Duodenal mucosa (tissue), 2 donors: ENCODE data around the gene MGAT3.

Source experiments
- H3K27ac ChIP-seq: one replicate; pipeline ENCODE4 v1.7.0; 2013; ENCODE audit warnings: low read depth, low read length
- H3K27me3 ChIP-seq, 2 donors: one replicate each; pipeline ENCODE4 v1.7.0; 2013; ENCODE audit warnings: low read length in 2 of 2, control low read depth in 1 of 2; ENCODE audit not compliant: insufficient read depth in 2 of 2, control insufficient read depth in 1 of 2
- H3K36me3 ChIP-seq, 2 donors: one replicate each; pipeline ENCODE4 v1.7.0; 2013; ENCODE audit warnings: low read length in 2 of 2, control low read depth in 1 of 2; ENCODE audit not compliant: insufficient read depth in 2 of 2, control insufficient read depth in 1 of 2
- H3K4me1 ChIP-seq, 2 donors: one replicate each; pipeline ENCODE4 v1.7.0; 2013; ENCODE audit warnings: low read length in 2 of 2, control low read depth in 1 of 2; ENCODE audit not compliant: insufficient read depth in 2 of 2, control insufficient read depth in 1 of 2
- H3K4me3 ChIP-seq, 2 donors: one replicate each; pipeline ENCODE4 v1.7.0; 2013; ENCODE audit warnings: low read length in 2 of 2, low read depth in 1 of 2
- H3K9ac ChIP-seq, 2 donors: one replicate each; pipeline ENCODE4 v1.7.0; 2013; ENCODE audit warnings: low read length in 2 of 2, low read depth in 1 of 2
- H3K9me3 ChIP-seq, 2 donors: one replicate each; pipeline ENCODE4 v1.7.0; 2013; ENCODE audit warnings: low read length in 2 of 2, control low read depth in 1 of 2; ENCODE audit not compliant: control insufficient read depth in 1 of 2

MGAT3 gene

DNA sequence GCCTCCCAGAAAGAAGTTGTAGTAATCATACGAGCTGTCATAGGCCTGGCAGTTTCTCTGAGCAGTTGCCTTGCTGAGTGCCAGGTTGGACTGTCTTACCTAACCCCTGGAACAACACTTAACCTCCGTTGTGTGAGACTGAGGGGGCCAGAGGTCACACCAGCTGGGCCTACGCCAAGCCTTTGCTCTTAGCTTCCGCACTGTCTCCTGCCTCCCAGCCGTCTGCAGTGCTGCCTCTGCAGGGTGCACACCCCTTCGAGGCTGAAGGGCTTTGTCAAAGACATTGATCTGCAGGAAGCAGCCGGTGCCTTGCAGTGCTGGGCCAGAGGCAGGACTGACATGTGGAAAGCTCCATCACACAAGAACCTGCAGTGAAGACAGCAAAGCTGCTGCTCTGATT lies 40.5 kb upstream of the MGAT3 start:
- no peak overlapping the region for H3K27ac ChIP-seq
- peaks cover 45 to 62% of the 10 kb centered on the region in 2 donors for H3K36me3 ChIP-seq
- H3K9me3 ChIP-seq: no peaks in the 10 kb centered on the region
- no peak overlapping the region for H3K9ac ChIP-seq
- H3K27me3 ChIP-seq: no peaks in the 10 kb centered on the region
- peaks cover 12 to 21% of the 10 kb centered on the region in 2 donors for H3K4me1 ChIP-seq
- H3K4me3 ChIP-seq: no peak overlapping the region

- Histone ChIP-seq H3K4me3 (no peak overlapping the region), H3K36me3 (peaks cover 51 to 74% of the 10 kb centered on the region in 2 donors), H3K27me3 (no peaks in the 10 kb centered on the region), H3K4me1 (peaks cover 12 to 17% of the 10 kb centered on the region in 2 donors), H3K9ac (no peak overlapping the region), H3K9me3 (no peaks in the 10 kb centered on the region), H3K27ac (no peak overlapping the region)
Measured at GRCh38 chr22:39417641-39418040, 39.2 kb upstream of the MGAT3 start.

DNA sequence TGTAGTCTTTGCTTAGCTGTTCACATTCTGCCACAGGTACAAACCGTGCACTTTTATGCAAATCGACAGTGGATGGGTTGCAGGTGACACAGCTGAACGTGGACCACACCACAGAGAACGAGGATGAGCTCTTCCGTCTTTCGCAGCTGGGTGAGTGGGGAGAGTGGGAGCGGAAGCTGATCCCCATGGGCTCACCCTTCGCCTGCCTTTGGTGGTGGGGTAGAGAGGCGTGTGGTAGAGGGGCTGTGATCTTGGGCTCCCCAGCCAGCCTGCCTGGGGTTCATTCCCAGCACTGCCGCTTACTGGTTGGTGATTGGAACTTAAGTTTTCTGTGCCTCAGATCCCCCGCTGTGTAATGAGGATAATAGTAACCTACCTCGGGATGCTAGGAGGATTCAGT lies 38.1 kb upstream of the MGAT3 start:
- peaks cover 51 to 80% of the 10 kb centered on the region in 2 donors for H3K36me3 ChIP-seq
- H3K9me3 ChIP-seq: no peaks in the 10 kb centered on the region
- H3K4me1 ChIP-seq: peaks cover 12 to 17% of the 10 kb centered on the region in 2 donors
- H3K4me3 ChIP-seq: peak overlapping the region in 1 of 2 donors; percentile 23
- no peak overlapping the region for H3K27ac ChIP-seq
- no peak overlapping the region for H3K9ac ChIP-seq
- no peaks in the 10 kb centered on the region for H3K27me3 ChIP-seq

DNA sequence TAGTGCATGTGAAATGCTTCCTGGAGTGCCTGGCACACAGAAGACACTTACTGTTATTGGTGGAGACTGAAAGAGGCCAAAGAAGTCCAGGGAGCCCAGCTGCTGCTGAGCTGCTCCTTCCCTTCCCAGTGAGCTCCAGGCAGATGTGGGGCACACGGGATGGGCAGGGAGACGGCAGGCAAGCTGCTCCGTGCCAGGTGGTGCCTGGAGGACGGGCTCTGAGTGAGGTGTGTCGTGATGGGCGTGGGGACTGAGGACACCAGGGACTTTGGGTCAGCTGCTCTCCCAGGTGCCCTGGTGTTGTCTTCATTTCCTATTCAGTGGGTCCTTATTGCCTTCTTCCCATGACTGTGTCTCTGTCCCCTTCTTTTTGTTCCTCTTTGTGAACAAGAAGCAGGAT lies 37.7 kb upstream of the MGAT3 start:
- Histone ChIP-seq H3K9me3 (no peaks in the 10 kb centered on the region), H3K27me3 (no peaks in the 10 kb centered on the region), H3K4me1 (peaks cover 12 to 15% of the 10 kb centered on the region in 2 donors), H3K36me3 (peaks cover 51 to 84% of the 10 kb centered on the region in 2 donors), H3K9ac (no peak overlapping the region), H3K4me3 (peak overlapping the region in 1 of 2 donors; percentile 23), H3K27ac (no peak overlapping the region)

GRCh38 chr22:39419911-39420310 lies 36.9 kb upstream of the MGAT3 start:
- Histone ChIP-seq H3K4me1 (peaks cover 12 to 14% of the 10 kb centered on the region in 2 donors), H3K9ac (no peak overlapping the region), H3K36me3 (peaks cover 51 to 90% of the 10 kb centered on the region in 2 donors), H3K9me3 (no peaks in the 10 kb centered on the region), H3K27me3 (no peaks in the 10 kb centered on the region), H3K4me3 (no peak overlapping the region), H3K27ac (no peak overlapping the region)

- H3K36me3 ChIP-seq: peaks cover 48 to 81% of the 10 kb centered on the region in 2 donors
Measured at GRCh38 chr22:39421691-39422090, 35.1 kb upstream of the MGAT3 start.

GRCh38 chr22:39422101-39422500 lies 34.7 kb upstream of the MGAT3 start:
- no peaks in the 10 kb centered on the region for H3K4me1 ChIP-seq
- no peaks in the 10 kb centered on the region for H3K9me3 ChIP-seq
- H3K27me3 ChIP-seq: no peaks in the 10 kb centered on the region
- H3K9ac ChIP-seq: no peak overlapping the region
- no peak overlapping the region for H3K27ac ChIP-seq
- H3K36me3 ChIP-seq: peaks cover 51 to 81% of the 10 kb centered on the region in 2 donors
- H3K4me3 ChIP-seq: no peak overlapping the region

More at GRCh38 chr22:39421691-39422090, 35.1 kb upstream of the MGAT3 start:
- Histone ChIP-seq H3K27me3 (no peaks in the 10 kb centered on the region), H3K9me3 (no peaks in the 10 kb centered on the region), H3K4me1 (peaks cover under 1 to 3% of the 10 kb centered on the region in 2 donors), H3K4me3 (no peak overlapping the region), H3K9ac (no peak overlapping the region), H3K27ac (no peak overlapping the region)

GRCh38 chr22:39422721-39423120 lies 34.1 kb upstream of the MGAT3 start:
- Histone ChIP-seq H3K9ac (no peak overlapping the region), H3K36me3 (peaks cover 54 to 83% of the 10 kb centered on the region in 2 donors), H3K27ac (no peak overlapping the region), H3K27me3 (no peaks in the 10 kb centered on the region), H3K4me3 (no peak overlapping the region), H3K4me1 (no peaks in the 10 kb centered on the region), H3K9me3 (no peaks in the 10 kb centered on the region)

- peaks cover 53 to 83% of the 10 kb centered on the region in 2 donors for H3K36me3 ChIP-seq
- H3K27me3 ChIP-seq: no peaks in the 10 kb centered on the region
- no peak overlapping the region for H3K4me3 ChIP-seq
- no peak overlapping the region for H3K9ac ChIP-seq
- no peak overlapping the region for H3K27ac ChIP-seq
- H3K9me3 ChIP-seq: no peaks in the 10 kb centered on the region
- no peaks in the 10 kb centered on the region for H3K4me1 ChIP-seq
Measured at GRCh38 chr22:39423976-39424375, 32.8 kb upstream of the MGAT3 start.

DNA sequence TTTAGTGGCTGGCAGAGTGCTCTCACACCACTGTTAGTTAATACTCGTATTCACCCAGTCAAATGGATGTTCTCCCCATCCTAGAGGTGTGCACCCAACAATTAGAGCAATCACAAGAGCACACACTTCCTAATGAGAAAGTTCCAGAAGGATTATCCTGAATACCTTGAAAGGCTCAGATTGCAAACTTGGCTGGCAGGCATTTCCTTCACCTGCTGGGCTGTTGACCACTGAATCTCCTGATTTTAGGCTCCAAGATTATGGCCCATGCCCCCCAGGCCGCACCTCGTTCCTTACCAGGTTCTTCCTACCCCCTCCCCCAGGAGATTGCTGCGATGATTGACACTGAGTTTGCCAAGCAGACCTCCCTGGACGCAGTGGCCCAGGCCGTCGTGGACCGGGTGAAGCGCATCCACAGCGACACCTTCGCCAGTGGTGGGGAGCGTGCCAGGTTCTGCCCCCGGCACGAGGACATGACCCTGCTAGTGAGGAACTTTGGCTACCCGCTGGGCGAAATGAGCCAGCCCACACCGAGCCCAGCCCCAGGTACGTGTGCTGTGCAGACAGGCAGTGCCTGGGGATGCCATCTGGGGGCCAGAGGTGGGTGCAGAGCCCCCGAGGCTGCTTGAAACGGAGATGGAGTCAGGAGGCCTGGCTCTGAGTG lies 30.3 kb upstream of the MGAT3 start:
- Histone ChIP-seq H3K27me3 (no peaks in the 10 kb centered on the region), H3K27ac (no peak overlapping the region), H3K4me1 (peaks cover 5 to 12% of the 10 kb centered on the region in 2 donors), H3K9me3 (no peaks in the 10 kb centered on the region), H3K9ac (no peak overlapping the region), H3K4me3 (no peak overlapping the region), H3K36me3 (peaks cover 35 to 72% of the 10 kb centered on the region in 2 donors)
